Measurements from ENCODE around the gene MIDN. TPM values are rescaled to one million over a fixed set of nuclear protein-coding genes. Genes with fewer than 3 reads are reported as not detected.

The MIDN gene
- total RNA-seq, 2 donors from 2014 or later = 80.1 to 124 TPM

GRCh38 chr19:1288226-1288612, 39.8 kb downstream of the MIDN start:
- H3K9me3 ChIP-seq = no peaks in the 10 kb centered on the region
- no peak overlapping the region for H3K27ac ChIP-seq
- peaks cover 0 to 16% of the 10 kb centered on the region in 2 donors for H3K4me1 ChIP-seq (ENCODE audit: control insufficient read depth in 1 of 2, low read depth in 2 of 2)
- no peak for TF ChIP-seq CTCF (IDR thresholded peaks at IDR 0.05)
- no peak for DNase-seq (ENCODE audit: low spot score)
- no peak for ATAC-seq (ENCODE audit: insufficient number of reproducible peaks, low FRiP score, low read depth)
- H3K27me3 ChIP-seq (replicated peaks; ENCODE audit: insufficient read depth) = peaks cover 18% of the 10 kb centered on the region
- no peak overlapping the region for H3K4me3 ChIP-seq
- H3K36me3 ChIP-seq = no peaks in the 10 kb centered on the region

GRCh38 chr19:1288833-1289685, 40.7 kb downstream of the MIDN start:
- Histone ChIP-seq H3K4me1 (ENCODE audit: control insufficient read depth in 1 of 2, low read depth in 2 of 2) (peaks cover 0 to 16% of the 10 kb centered on the region in 2 donors), H3K4me3 (no peak overlapping the region), H3K36me3 (no peaks in the 10 kb centered on the region), H3K27me3 (replicated peaks; ENCODE audit: insufficient read depth) (peaks cover 21% of the 10 kb centered on the region), H3K9me3 (no peaks in the 10 kb centered on the region), H3K27ac (no peak overlapping the region)
- TF ChIP-seq CTCF (IDR thresholded peaks at IDR 0.05) = no peak
- ATAC-seq (ENCODE audit: insufficient number of reproducible peaks, low FRiP score, low read depth) (no peak), DNase-seq (ENCODE audit: low spot score) (no peak)

- no peak for TF ChIP-seq CTCF (IDR thresholded peaks at IDR 0.05)
- Histone ChIP-seq H3K4me1 (ENCODE audit: control insufficient read depth in 1 of 2, low read depth in 2 of 2) (peaks cover 0 to 16% of the 10 kb centered on the region in 2 donors), H3K27me3 (replicated peaks; ENCODE audit: insufficient read depth) (peaks cover 20% of the 10 kb centered on the region), H3K36me3 (no peaks in the 10 kb centered on the region), H3K27ac (no peak overlapping the region), H3K4me3 (no peak overlapping the region), H3K9me3 (no peaks in the 10 kb centered on the region)
- DNase-seq (ENCODE audit: low spot score) = no peak
- no peak for ATAC-seq (ENCODE audit: insufficient number of reproducible peaks, low FRiP score, low read depth)
Observed at GRCh38 chr19:1289686-1290025, 41.3 kb downstream of the MIDN start.

GRCh38 chr19:1290196-1290702, 41.9 kb downstream of the MIDN start:
- DNase-seq (ENCODE audit: low spot score) (no peak), ATAC-seq (ENCODE audit: insufficient number of reproducible peaks, low FRiP score, low read depth) (no peak)
- TF ChIP-seq CTCF (IDR thresholded peaks at IDR 0.05) = no peak
- Histone ChIP-seq H3K27ac (no peak overlapping the region), H3K36me3 (no peaks in the 10 kb centered on the region), H3K27me3 (replicated peaks; ENCODE audit: insufficient read depth) (peaks cover 25% of the 10 kb centered on the region), H3K9me3 (no peaks in the 10 kb centered on the region), H3K4me3 (no peak overlapping the region), H3K4me1 (ENCODE audit: control insufficient read depth in 1 of 2, low read depth in 2 of 2) (peaks cover under 1 to 17% of the 10 kb centered on the region in 2 donors)

GRCh38 chr19:1290703-1291651, 42.6 kb downstream of the MIDN start:
- Histone ChIP-seq H3K27me3 (replicated peaks; ENCODE audit: insufficient read depth) (peaks cover 28% of the 10 kb centered on the region), H3K4me1 (ENCODE audit: control insufficient read depth in 1 of 2, low read depth in 2 of 2) (peaks cover 4 to 21% of the 10 kb centered on the region in 2 donors), H3K9me3 (no peaks in the 10 kb centered on the region), H3K27ac (no peak overlapping the region), H3K36me3 (no peaks in the 10 kb centered on the region), H3K4me3 (no peak overlapping the region)
- no peak for TF ChIP-seq CTCF (IDR thresholded peaks at IDR 0.05)
- DNase-seq (ENCODE audit: low spot score) (no peak), ATAC-seq (ENCODE audit: insufficient number of reproducible peaks, low FRiP score, low read depth) (no peak)

All from thoracic aorta (tissue), 2 donors.